H9 (cell line): Measurements from ENCODE around the gene HAVCR1. TPM values are rescaled to one million over a fixed set of nuclear protein-coding genes. Genes with fewer than 3 reads are reported as not detected.
"Not testable (repeated sequence)": the region's sequence is repeated elsewhere in the genome, so short reads cannot be mapped to it uniquely, and the experiment has no call there.

Experiments
- DNase-seq: peaks from one replicate; pipeline ENCODE4 v3.0.0-alpha.2; 2017
- H2AFZ ChIP-seq: one replicate; pipeline ENCODE4 v1.6.1; 2013; ENCODE audit warnings: mild to moderate bottlenecking, low read length, control low read depth, moderate library complexity
- H2AK5ac ChIP-seq: 2 replicates; pipeline ENCODE4 v1.6.1; 2013; ENCODE audit warnings: low read length, control low read depth, mixed read lengths; ENCODE audit not compliant: insufficient read length
- H2BK120ac ChIP-seq: one replicate; pipeline ENCODE4 v1.6.1; 2013; ENCODE audit warnings: low read depth, mild to moderate bottlenecking, low read length, control low read depth, inconsistent platforms; ENCODE audit not compliant: poor library complexity, severe bottlenecking
- H2BK12ac ChIP-seq: 2 replicates; pipeline ENCODE4 v1.6.1; 2013; ENCODE audit warnings: low read length, control low read depth, mixed read lengths, low read depth; ENCODE audit not compliant: insufficient read length
- H2BK15ac ChIP-seq: 2 replicates; pipeline ENCODE4 v1.6.1; 2013; ENCODE audit warnings: low read depth, low read length, control low read depth
- H2BK20ac ChIP-seq: one replicate; pipeline ENCODE4 v1.6.1; 2013; ENCODE audit warnings: low read depth, mild to moderate bottlenecking, low read length, control low read depth, inconsistent platforms; ENCODE audit not compliant: poor library complexity, severe bottlenecking
- H2BK5ac ChIP-seq: 2 replicates; pipeline ENCODE4 v1.6.1; 2013; ENCODE audit warnings: low read length, control low read depth, mixed read lengths; ENCODE audit not compliant: insufficient read length
- H3K14ac ChIP-seq: 2 replicates; pipeline ENCODE4 v1.6.1; 2013; ENCODE audit warnings: low read length, control low read depth; ENCODE audit not compliant: insufficient read depth
- H3K18ac ChIP-seq: 2 replicates; pipeline ENCODE4 v1.6.1; 2013; ENCODE audit warnings: low read depth, mild to moderate bottlenecking, mixed read lengths, low read length, control low read depth; ENCODE audit not compliant: insufficient read length
- H3K23ac ChIP-seq: 2 replicates; pipeline ENCODE4 v1.6.1; 2013; ENCODE audit warnings: low read length, control low read depth, mixed read lengths, low read depth; ENCODE audit not compliant: insufficient read length
- H3K23me2 ChIP-seq: 2 replicates; pipeline ENCODE4 v1.6.1; 2013; ENCODE audit warnings: low read depth, mild to moderate bottlenecking, mixed read lengths, low read length, control low read depth; ENCODE audit not compliant: insufficient read length, poor library complexity, severe bottlenecking
- H3K27ac ChIP-seq: 2 replicates; pipeline ENCODE4 v1.5.1; 2013; ENCODE audit warnings: low read length, control low read depth, mixed read lengths, low read depth; ENCODE audit not compliant: insufficient read length
- H3K27me3 ChIP-seq: 2 replicates; pipeline ENCODE4 v1.6.1; 2013; ENCODE audit warnings: low read length, control low read depth, inconsistent platforms; ENCODE audit not compliant: insufficient read depth
- H3K4ac ChIP-seq: 2 replicates; pipeline ENCODE4 v1.6.1; 2013; ENCODE audit warnings: low read depth, mild to moderate bottlenecking, control low read depth, inconsistent platforms, low read length, moderate library complexity
- H3K4me1 ChIP-seq: 2 replicates; pipeline ENCODE4 v1.6.1; 2013; ENCODE audit warnings: low read length, control low read depth, inconsistent platforms; ENCODE audit not compliant: insufficient read depth
- H3K4me2 ChIP-seq: 2 replicates; pipeline ENCODE4 v1.6.1; 2013; ENCODE audit warnings: low read length, control low read depth, mixed read lengths; ENCODE audit not compliant: insufficient read length, insufficient read depth
- H3K56ac ChIP-seq: 2 replicates; pipeline ENCODE4 v1.6.1; 2013; ENCODE audit warnings: low read depth, mild to moderate bottlenecking, mixed read lengths, low read length, control low read depth; ENCODE audit not compliant: insufficient read length
- H3K79me1 ChIP-seq: 2 replicates; pipeline ENCODE4 v1.6.1; 2013; ENCODE audit warnings: low read depth, mild to moderate bottlenecking, moderate library complexity, low read length, control low read depth, inconsistent platforms; ENCODE audit not compliant: insufficient read depth, poor library complexity, severe bottlenecking
- H3K79me2 ChIP-seq: 2 replicates; pipeline ENCODE4 v1.6.1; 2013; ENCODE audit warnings: low read length, control low read depth, inconsistent platforms; ENCODE audit not compliant: insufficient read depth
- H3K9ac ChIP-seq: 2 replicates; pipeline ENCODE4 v1.6.1; 2013; ENCODE audit warnings: low read length, control low read depth, mixed read lengths; ENCODE audit not compliant: insufficient read length; ENCODE audit errors: extremely low read depth
- H3K9me3 ChIP-seq: one replicate; pipeline ENCODE4 v1.6.1; 2013; ENCODE audit warnings: low read depth, low read length, inconsistent platforms; ENCODE audit not compliant: control insufficient read depth
- H3T11ph ChIP-seq: one replicate; pipeline ENCODE4 v1.6.1; 2013; ENCODE audit warnings: mild to moderate bottlenecking, low read length, control low read depth, inconsistent platforms
- H4K20me1 ChIP-seq: one replicate; pipeline ENCODE4 v1.6.1; 2013; ENCODE audit not compliant: control insufficient read depth, insufficient read length, insufficient read depth
- H4K5ac ChIP-seq: 2 replicates; pipeline ENCODE4 v1.6.1; 2013; ENCODE audit warnings: low read depth, mild to moderate bottlenecking, mixed read lengths, low read length, control low read depth; ENCODE audit not compliant: insufficient read length
- H4K8ac ChIP-seq: replicated peaks from 2 replicates; pipeline ENCODE4 v1.6.1; 2013; ENCODE audit warnings: low read length, control low read depth, mixed read lengths, low read depth; ENCODE audit not compliant: insufficient read length
- H4K91ac ChIP-seq: 2 replicates; pipeline ENCODE4 v1.6.1; 2013; ENCODE audit warnings: low read depth, mild to moderate bottlenecking, moderate library complexity, mixed read lengths, low read length, control low read depth; ENCODE audit not compliant: insufficient read length
- H3K27ac Mint-ChIP-seq, 3 experiments: 2 replicates in 2 of 3; 3 replicates in 1 of 3; pipeline ENCODE4 v1.8.0; 2020 to 2021; ENCODE audit warnings: mixed read lengths in 3 of 3, mild to moderate bottlenecking in 1 of 3, moderate library complexity in 1 of 3
- H3K27me3 Mint-ChIP-seq: 2 replicates; pipeline ENCODE4 v1.8.0; 2021; ENCODE audit warnings: low read depth, mild to moderate bottlenecking, moderate library complexity, mixed read lengths
- H3K36me3 Mint-ChIP-seq, 3 experiments: 2 replicates in 2 of 3; 3 replicates in 1 of 3; pipeline ENCODE4 v1.8.0; 2020 to 2021; ENCODE audit warnings: low read depth in 3 of 3, mixed read lengths in 3 of 3; ENCODE audit not compliant: insufficient read depth in 1 of 3
- H3K4me1 Mint-ChIP-seq, 2 experiments: 2 replicates each; pipeline ENCODE4 v1.8.0; 2020; ENCODE audit warnings: mixed read lengths in 2 of 2
- H3K4me3 Mint-ChIP-seq, 2 experiments: 2 replicates in 1 of 2; 3 replicates in 1 of 2; pipeline ENCODE4 v1.8.0; 2020 to 2021; ENCODE audit warnings: mild to moderate bottlenecking in 2 of 2, mixed read lengths in 2 of 2, moderate library complexity in 1 of 2
- H3K9me3 Mint-ChIP-seq, 2 experiments: 2 replicates in 1 of 2; 3 replicates in 1 of 2; pipeline ENCODE4 v1.8.0; 2020; ENCODE audit warnings: mild to moderate bottlenecking in 2 of 2, mixed read lengths in 2 of 2, moderate library complexity in 1 of 2
- WGBS: extraction: QIAGEN DNeasy Blood & Tissue Kit; methylation state at CpG from one replicate; pipeline ENCODE4 v1.1.7; 2013; ENCODE audit warnings: missing lambda C conversion rate, low lambda C conversion rate, mixed read lengths; ENCODE audit not compliant: insufficient read length; ENCODE audit errors: extremely low coverage; 5-methylcytosine and 5-hydroxymethylcytosine counted together
- total RNA-seq: library from RNA; stranded (reverse); gene quantifications from 2 replicates; pipeline ENCODE4 v1.2.1, GENCODE V29; 2021
- TF ChIP-seq, protein P1 (sequence below): fragments of 200-600 bp; sonication (generic); conservative IDR thresholded peaks from 3 replicates; pipeline ENCODE4 v1.8.0; 2021; ENCODE audit warnings: antibody characterized with exemption, mild to moderate bottlenecking

Gene HAVCR1
- total RNA-seq, 1 experiment from 2014 or later, result not detected

DNA sequence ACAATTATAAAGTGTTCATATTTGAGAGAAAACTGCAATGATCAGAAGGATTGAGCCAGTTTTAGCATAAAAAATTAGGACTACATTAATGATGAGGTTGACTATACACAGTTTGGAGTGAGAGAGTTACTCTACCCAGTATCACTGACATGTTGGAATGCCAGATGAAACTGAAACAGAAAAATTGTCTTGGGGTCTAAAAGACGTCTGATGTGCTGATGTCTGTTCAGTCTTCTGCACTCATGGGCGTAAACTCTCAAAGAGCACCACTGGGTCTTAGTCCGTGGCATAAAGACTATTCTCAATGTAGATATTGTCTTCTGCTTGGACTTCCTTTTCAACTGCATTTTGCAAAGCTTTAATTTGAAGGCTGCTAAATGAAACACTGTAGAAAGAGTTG lies 29.5 kb downstream of the HAVCR1 start:
- H3K27me3 Mint-ChIP-seq, result no peaks in the 10 kb centered on the region; the same call in 1 of the 2 replicates

DNA sequence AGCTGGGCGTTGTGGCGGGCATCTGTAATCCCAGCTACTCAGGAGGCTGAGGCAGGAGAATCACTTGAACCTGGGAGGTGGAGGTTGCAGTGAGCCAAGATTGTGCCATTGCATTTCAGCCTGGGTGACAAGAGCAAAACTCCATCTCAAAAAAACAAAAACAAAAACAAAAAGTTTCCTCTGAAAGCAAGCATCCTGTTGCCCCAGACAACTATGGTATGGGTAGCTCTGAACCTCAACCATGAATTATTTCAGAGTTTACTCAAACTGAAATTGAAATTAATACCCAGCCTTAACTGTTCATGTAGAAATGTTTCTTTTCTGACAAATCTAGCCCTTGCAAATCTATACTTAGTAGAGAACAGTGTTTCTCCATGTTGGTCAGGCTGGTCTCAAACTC lies 31.3 kb downstream of the HAVCR1 start:
- not testable (repeated sequence) for DNase-seq, H4K91ac ChIP-seq, H4K5ac ChIP-seq, H3K27me3 Mint-ChIP-seq, H3K18ac ChIP-seq, H2AK5ac ChIP-seq, H3K27ac ChIP-seq, H3K79me1 ChIP-seq, H3K4me3 Mint-ChIP-seq, H3K27me3 ChIP-seq, H3K56ac ChIP-seq, H3K4me1 ChIP-seq, H3K4me2 ChIP-seq, H3K4ac ChIP-seq, H3K9ac ChIP-seq, H3T11ph ChIP-seq, H2BK5ac ChIP-seq, H2BK12ac ChIP-seq, H3K9me3 ChIP-seq, H4K20me1 ChIP-seq, H3K36me3 Mint-ChIP-seq, H3K9me3 Mint-ChIP-seq, H3K79me2 ChIP-seq, H3K4me1 Mint-ChIP-seq, H4K8ac ChIP-seq, H2BK15ac ChIP-seq, H3K23ac ChIP-seq, H2BK120ac ChIP-seq, H3K14ac ChIP-seq, H2AFZ ChIP-seq, H3K23me2 ChIP-seq, H2BK20ac ChIP-seq
- H3K27ac Mint-ChIP-seq, result peak overlapping the region in 1 of 3 experiments; percentile 48; a peak in 2 of 7 replicates
- no CpG with 5 or more reads among the region's 2 CpGs for WGBS

More for the DNA sequence above, 29.5 kb downstream of the HAVCR1 start:
- no peak overlapping the region for H4K5ac ChIP-seq
- no peaks in the 10 kb centered on the region; the same call in 1 of the 2 replicates for H3K4me1 ChIP-seq
- no peak overlapping the region for H3K9ac ChIP-seq
- no peak overlapping the region for H3K4ac ChIP-seq
- H2AK5ac ChIP-seq, result no peak overlapping the region
- H3K9me3 ChIP-seq, result no peaks in the 10 kb centered on the region
- H2BK5ac ChIP-seq, result no peak overlapping the region
- no peaks in the 10 kb centered on the region; a peak in 2 of 7 replicates for H3K36me3 Mint-ChIP-seq
- H2BK120ac ChIP-seq, result no peak overlapping the region
- no peaks in the 10 kb centered on the region for H4K20me1 ChIP-seq
- peaks cover 12 to 14% of the 10 kb centered on the region in 2 experiments for H3K4me1 Mint-ChIP-seq
- H3K79me1 ChIP-seq, result no peaks in the 10 kb centered on the region
- DNase-seq, result no peak
- H3K23ac ChIP-seq, result no peak overlapping the region
- no peak overlapping the region for H2BK15ac ChIP-seq
- H3K23me2 ChIP-seq, result no peaks in the 10 kb centered on the region
- H3K79me2 ChIP-seq, result no peaks in the 10 kb centered on the region
- no peak overlapping the region for H3K14ac ChIP-seq
- no peak overlapping the region for H2BK12ac ChIP-seq
- H3K27ac ChIP-seq, result no peak overlapping the region
- WGBS, result no CpG with 5 or more reads among the region's 3 CpGs
- no peak overlapping the region for H2BK20ac ChIP-seq
- no peak overlapping the region for H3T11ph ChIP-seq
- H3K4me2 ChIP-seq, result no peak overlapping the region
- no peak overlapping the region for H4K91ac ChIP-seq
- no peak overlapping the region for H3K56ac ChIP-seq
- H3K27ac Mint-ChIP-seq, result no peak overlapping the region
- H3K9me3 Mint-ChIP-seq, result no peaks in the 10 kb centered on the region
- no peak overlapping the region for H3K4me3 Mint-ChIP-seq
- no peak overlapping the region for H3K18ac ChIP-seq
- no peak overlapping the region for H4K8ac ChIP-seq
- TF ChIP-seq, protein P1, sequence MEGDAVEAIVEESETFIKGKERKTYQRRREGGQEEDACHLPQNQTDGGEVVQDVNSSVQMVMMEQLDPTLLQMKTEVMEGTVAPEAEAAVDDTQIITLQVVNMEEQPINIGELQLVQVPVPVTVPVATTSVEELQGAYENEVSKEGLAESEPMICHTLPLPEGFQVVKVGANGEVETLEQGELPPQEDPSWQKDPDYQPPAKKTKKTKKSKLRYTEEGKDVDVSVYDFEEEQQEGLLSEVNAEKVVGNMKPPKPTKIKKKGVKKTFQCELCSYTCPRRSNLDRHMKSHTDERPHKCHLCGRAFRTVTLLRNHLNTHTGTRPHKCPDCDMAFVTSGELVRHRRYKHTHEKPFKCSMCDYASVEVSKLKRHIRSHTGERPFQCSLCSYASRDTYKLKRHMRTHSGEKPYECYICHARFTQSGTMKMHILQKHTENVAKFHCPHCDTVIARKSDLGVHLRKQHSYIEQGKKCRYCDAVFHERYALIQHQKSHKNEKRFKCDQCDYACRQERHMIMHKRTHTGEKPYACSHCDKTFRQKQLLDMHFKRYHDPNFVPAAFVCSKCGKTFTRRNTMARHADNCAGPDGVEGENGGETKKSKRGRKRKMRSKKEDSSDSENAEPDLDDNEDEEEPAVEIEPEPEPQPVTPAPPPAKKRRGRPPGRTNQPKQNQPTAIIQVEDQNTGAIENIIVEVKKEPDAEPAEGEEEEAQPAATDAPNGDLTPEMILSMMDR, result no peak
- H3K27me3 ChIP-seq, result no peaks in the 10 kb centered on the region
- no peak overlapping the region for H2AFZ ChIP-seq
